ENCODE data around the gene COL24A1.

The COL24A1 gene

GRCh38 chr1:85692730-85693314 lies 463.8 kb downstream of the COL24A1 start:
- no peak overlapping the region for H3K27ac ChIP-seq
- POLR2A ChIA-PET (ENCODE audit: low non-redundant PET), result interaction anchor here (0.6 to 0.7 kb wide), 2 partner anchors 10 to 12 kb away, joined by 3 to 5 read pairs; no protein-coding TSS in a partner anchor
- peak; percentile 4 for DNase-seq (ENCODE audit: low spot score)
- TF ChIP-seq CTCF (conservative IDR thresholded peaks at IDR 0.05; ENCODE audit: low read depth), result peak; percentile 54
- CTCF ChIA-PET, result interaction anchor here (0.6 to 2.2 kb wide), 17 partner anchors 9 to 453 kb away, joined by 3 to 18 read pairs (median 4); partner anchors contain the start of gene CCN1

- no peak overlapping the region for H3K27ac ChIP-seq
- CTCF ChIA-PET, result no interaction called here
- no peak for TF ChIP-seq CTCF (conservative IDR thresholded peaks at IDR 0.05; ENCODE audit: low read depth)
- POLR2A ChIA-PET (ENCODE audit: low non-redundant PET), result no interaction called here
- no peak for DNase-seq (ENCODE audit: low spot score)
Measured at GRCh38 chr1:85689775-85690404, 466.7 kb downstream of the COL24A1 start.

GRCh38 chr1:85683292-85684025 lies 473.1 kb downstream of the COL24A1 start:
- POLR2A ChIA-PET (ENCODE audit: low non-redundant PET), result no interaction called here
- DNase-seq (ENCODE audit: low spot score), result no peak
- TF ChIP-seq CTCF (conservative IDR thresholded peaks at IDR 0.05; ENCODE audit: low read depth), result no peak
- CTCF ChIA-PET, result interaction anchor here (0.6 kb wide), 2 partner anchors 31 to 428 kb away, joined by 3 read pairs; no protein-coding TSS in a partner anchor
- H3K27ac ChIP-seq, result no peak overlapping the region

GRCh38 chr1:85681087-85681486 lies 475.5 kb downstream of the COL24A1 start:
- POLR2A ChIA-PET (ENCODE audit: low non-redundant PET), result no interaction called here
- no peak for TF ChIP-seq CTCF (conservative IDR thresholded peaks at IDR 0.05; ENCODE audit: low read depth)
- no peak for DNase-seq (ENCODE audit: low spot score)
- H3K27ac ChIP-seq, result no peak overlapping the region
- CTCF ChIA-PET, result interaction anchor here (0.6 kb wide), 1 partner anchor 180 kb away, joined by 3 read pairs; no protein-coding TSS in a partner anchor
